ENCODE measurements around the gene HDC.

HDC gene

DNA sequence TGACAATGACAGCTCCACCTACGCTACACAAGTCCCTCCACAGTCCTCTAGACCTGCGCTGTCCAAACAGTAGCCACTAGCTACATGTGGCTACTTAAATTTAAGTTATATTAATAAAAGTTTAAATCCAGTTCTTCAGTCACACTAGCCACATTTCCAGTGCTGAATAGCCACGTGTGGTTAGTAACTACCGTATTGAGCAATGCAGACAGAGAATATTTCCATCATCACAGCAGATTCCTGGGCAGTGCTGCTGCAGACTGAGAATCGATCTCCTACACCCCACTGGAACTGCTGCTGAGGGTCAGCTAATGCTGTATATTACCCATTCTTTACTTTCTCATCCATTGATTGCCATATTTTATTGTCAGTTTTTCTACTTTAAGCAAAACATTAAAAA lies 40.9 kb downstream of the HDC start:
- DNase-seq, result no peak

DNA sequence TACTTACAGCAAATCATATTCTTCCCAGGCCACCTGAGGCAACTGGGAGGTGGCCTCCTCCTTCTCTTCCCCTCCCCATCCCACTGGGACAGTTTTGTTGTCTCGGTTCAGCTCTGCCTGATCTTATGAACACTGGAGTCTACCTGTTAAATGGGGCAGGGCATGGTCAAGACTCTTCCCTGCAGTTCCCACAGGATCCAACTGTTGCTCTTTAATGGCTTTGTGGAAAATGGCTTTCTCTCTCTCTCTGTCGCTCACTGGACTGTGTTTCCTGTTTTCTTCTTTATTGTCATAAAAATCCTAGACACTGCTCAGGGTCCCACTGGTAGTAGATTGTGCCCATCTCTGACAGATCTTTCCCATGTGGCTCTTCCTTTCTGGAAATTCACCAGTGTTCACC lies 43.3 kb downstream of the HDC start:
- no peak for DNase-seq

GRCh38 chr15:50219820-50220219 lies 45.7 kb downstream of the HDC start:
- no peak for DNase-seq

DNA sequence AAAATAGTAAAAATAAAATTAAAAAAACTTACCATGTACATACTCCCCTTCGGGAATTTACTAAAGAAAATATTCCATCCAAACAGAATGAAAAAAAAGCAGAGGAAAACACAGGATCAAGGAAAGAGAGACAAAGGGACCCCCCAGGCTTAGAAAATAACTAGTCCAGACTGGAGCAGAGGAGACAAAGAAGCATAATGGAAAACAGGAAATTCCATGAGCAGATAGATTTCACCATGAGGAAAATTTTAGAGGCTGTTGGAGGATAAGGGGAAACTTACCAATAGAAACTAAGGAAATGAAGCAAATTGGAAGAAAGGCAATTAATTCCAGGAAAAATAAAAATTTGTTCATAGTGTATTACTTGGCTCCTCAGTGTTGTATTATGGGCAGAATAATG lies 46.8 kb downstream of the HDC start:
- no peak for DNase-seq

DNA sequence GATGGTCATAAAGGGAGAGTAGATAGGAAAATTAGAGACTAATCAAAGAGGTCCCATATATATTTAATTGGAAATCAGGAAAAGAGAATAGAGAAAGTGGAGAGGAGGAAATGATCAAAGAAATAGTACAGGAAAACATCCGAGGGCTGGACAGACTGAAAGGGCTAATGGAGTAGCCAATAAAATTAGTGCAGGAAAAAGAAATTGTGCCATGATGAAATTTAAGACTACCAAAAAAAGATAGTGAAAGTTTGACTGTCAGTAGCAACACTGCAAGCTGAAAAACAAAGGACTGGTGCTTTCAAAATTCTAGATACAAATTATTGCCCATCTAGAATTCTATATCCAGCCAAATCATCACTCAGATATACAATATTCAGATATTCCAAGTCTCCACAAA lies 47.2 kb downstream of the HDC start:
- no peak for DNase-seq

DNA sequence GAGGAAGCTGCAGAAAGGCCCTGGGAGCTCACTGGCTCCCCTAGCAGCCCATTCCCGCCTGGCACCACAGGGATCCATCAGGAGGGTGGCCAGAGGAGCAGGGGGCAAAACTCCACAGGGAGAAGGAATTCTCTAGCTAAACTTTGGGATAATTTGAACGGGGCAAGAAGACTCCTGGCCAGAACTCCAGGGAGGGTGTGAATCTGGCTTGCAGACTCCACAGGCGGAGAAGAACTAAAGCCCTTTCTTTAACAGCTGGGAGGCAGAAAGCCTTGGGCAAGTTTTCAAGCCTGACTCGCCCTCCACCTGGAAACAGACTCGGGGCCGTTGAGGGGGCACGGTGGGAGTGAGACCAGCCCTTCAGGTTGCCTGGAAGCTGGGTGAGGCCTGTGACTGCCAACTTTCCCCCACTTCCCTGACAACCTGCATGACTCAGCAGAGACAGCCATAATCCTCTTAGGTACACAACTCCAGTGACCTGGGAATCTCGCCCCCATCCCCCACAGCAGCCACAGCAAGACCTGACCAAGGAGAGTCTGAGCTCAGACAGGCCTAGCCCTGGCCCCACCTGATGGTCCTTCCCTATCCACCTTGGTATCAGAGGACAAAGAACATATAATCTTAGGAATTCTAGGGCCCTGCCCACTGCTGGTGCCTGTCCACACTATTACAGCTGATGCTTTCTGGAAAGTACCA lies 54.9 kb downstream of the HDC start:
- no peak for DNase-seq

- no peak for DNase-seq
Measured at GRCh38 chr15:50209809-50210208, 55.7 kb downstream of the HDC start.

DNA sequence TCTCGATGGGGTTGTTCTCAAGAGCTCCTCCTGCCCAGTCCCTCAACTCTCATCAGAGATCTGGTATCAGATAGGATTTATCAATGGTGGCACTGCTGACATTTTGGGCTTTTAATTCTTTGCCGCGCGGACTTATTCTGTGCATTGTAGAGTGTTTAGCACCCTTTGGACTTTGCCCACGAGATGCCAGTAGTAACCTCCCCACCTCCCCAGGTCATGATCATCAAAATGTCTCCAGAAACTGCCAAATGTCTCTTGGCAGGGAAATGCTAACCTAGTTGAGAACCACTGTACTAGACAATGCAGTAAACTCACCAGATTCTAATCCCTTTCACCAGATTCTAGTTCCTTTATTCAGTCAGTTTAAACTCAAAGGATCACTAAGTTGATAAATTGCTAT lies 59.5 kb downstream of the HDC start:
- no peak for DNase-seq

- no peak for DNase-seq
Measured at GRCh38 chr15:50202003-50202402, 63.5 kb downstream of the HDC start.

DNA sequence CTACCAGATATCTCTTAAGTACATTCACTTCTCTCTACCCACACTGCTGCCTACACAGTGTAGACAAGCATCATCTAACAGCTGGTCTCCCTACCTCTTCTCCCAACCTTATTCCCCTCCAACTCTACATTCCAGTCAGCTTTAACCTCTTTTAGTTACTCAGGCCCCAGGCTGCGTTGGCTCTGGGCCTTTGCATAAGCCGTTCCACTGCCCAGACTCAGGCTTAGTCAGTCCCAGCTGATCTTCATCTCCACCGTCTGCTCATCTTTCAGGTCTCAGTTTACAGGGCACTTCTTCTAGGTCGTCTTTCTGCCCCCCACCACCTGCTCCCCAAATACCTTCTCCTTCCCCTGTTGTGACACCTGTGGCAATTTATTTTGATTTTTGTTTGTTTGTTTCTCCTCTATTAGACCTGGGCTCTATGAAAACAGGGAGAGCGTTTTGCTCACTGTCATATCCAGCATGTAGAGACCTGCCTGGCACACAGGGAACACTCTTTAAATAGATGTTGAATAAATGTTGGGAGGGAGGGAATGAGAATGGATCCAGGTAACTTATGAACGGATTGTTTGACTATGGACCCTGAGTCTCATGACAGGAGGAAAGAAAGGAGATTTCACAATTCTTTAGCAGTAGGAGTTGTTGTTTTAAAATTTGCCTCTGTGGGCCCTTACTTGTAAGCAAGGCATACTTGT lies 72.5 kb downstream of the HDC start:
- peak in 1 of 2 experiments; percentile 5 for DNase-seq

DNA sequence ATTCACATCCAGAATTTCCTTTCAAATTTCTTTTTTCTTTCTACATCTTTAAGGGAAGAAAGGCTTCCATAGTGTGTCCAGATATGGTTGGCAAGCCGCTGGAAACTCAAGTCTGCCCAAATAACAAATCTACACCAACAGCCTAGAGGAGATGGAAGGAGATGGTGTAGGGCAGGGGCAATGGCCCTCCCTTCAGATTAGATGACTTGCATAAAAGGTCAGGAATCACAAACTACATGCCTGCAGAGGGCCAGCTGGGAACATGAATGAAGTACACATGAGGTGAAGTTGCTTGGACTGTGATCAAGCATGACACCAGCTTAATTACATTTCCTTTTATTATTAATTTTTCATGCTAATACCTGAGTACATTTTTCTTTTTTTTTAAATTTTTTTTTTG lies 73.4 kb downstream of the HDC start:
- no peak for DNase-seq

Data from NCI-H446 (cell line).